GM06990 (cell line): Measurements from ENCODE around the gene LOX.

Experiments
- DNase-seq: peaks from one replicate; pipeline ENCODE4 v3.0.0-alpha.2; 2011; ENCODE audit not compliant: insufficient read length; ENCODE audit errors: extremely low read depth
- H3K27me3 ChIP-seq: replicated peaks from 2 replicates; pipeline ENCODE4 v1.6.0; 2011; ENCODE audit warnings: low read length; ENCODE audit not compliant: control insufficient read depth, insufficient read depth
- H3K36me3 ChIP-seq: 2 replicates; pipeline ENCODE4 v1.5.1; 2011; ENCODE audit warnings: low read length; ENCODE audit not compliant: control insufficient read depth, insufficient read depth
- H3K4me3 ChIP-seq: replicated peaks from 2 replicates; pipeline ENCODE4 v1.5.1; 2011; ENCODE audit warnings: low read depth, mild to moderate bottlenecking, control low read depth, low read length
- TF ChIP-seq, protein P1 (sequence below): IDR thresholded peaks from 2 replicates; pipeline ENCODE4 v1.5.1; 2011; ENCODE audit warnings: low read length, control low read depth, mild to moderate bottlenecking, inconsistent platforms; ENCODE audit not compliant: insufficient read depth, poor library complexity, severe bottlenecking

The LOX gene

DNA sequence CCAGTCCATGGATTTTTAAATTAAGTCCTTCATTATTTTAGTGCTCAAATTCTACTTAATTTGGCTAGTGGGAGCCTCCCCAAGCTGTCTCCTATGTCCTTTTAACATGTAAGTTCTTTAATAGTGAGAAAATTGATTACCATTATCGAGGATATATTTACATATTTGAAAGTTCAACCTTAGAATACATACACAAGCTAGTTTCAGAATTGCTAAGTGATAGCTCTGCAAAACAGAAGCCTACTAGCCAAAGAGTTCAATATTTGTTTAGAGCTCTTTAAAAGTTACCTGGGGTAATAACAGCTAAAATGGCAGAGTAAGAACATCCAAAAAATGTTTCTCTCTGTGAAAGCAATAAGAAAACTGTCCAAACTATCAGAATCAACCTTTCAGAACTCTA lies 48.2 kb downstream of the LOX start:
- Histone ChIP-seq H3K27me3 (no peaks in the 10 kb centered on the region), H3K4me3 (no peak overlapping the region), H3K36me3 (no peaks in the 10 kb centered on the region)
- no peak for DNase-seq
- TF ChIP-seq, protein P1, sequence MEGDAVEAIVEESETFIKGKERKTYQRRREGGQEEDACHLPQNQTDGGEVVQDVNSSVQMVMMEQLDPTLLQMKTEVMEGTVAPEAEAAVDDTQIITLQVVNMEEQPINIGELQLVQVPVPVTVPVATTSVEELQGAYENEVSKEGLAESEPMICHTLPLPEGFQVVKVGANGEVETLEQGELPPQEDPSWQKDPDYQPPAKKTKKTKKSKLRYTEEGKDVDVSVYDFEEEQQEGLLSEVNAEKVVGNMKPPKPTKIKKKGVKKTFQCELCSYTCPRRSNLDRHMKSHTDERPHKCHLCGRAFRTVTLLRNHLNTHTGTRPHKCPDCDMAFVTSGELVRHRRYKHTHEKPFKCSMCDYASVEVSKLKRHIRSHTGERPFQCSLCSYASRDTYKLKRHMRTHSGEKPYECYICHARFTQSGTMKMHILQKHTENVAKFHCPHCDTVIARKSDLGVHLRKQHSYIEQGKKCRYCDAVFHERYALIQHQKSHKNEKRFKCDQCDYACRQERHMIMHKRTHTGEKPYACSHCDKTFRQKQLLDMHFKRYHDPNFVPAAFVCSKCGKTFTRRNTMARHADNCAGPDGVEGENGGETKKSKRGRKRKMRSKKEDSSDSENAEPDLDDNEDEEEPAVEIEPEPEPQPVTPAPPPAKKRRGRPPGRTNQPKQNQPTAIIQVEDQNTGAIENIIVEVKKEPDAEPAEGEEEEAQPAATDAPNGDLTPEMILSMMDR, result no peak

DNA sequence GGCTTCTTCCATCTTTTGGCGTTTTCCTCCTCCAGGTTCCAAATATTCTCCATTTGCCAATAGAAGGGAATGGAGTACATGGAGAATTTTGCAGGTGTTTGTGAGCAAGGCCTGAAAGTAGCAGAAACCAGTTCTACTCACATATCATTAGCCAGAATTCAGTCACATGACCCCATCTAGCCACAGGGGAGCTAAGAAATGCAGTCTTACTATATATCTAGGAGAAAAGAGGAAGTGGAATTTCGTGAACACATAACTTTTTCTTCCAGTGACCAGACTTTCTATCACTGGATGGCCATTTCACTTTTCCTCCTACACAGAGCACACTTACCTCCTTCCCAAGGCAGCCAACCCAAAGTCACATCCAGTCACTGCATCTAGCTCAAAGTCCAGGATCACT lies 55.1 kb downstream of the LOX start:
- TF ChIP-seq, protein P1, result no peak
- H3K36me3 ChIP-seq, result no peaks in the 10 kb centered on the region
- no peak overlapping the region for H3K4me3 ChIP-seq
- no peak for DNase-seq
- H3K27me3 ChIP-seq, result no peaks in the 10 kb centered on the region

DNA sequence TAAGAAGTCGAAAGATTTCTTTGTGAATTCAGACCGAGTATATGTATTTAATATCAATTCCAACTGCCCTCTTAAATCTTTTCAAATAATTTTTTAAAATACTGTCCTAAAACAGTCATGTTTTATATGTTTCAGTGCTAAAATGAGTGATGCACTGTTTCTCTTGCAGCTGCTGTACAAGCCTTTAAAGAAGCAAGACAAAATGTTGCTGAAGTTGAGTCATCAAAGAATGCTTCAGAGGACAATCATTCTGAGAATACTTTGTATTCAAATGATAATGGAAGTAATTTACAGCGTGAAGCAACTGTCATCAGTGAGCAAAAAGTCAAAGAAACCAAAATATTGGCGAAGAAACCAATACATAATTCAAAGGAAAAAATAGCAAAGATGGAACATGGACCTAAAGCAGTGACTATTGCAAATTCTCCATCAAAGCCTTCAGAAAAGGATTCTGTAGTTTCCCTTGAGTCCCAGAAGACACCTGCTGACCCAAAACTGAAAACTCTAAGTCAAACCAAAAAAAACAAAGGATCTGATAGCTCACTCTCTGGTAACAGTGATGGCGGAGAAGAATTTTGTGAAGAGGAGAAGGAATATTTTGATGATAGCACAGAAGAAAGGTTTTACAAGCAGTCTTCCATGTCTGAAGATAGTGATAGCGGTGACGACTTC lies 58.0 kb downstream of the LOX start:
- no peaks in the 10 kb centered on the region for H3K27me3 ChIP-seq
- H3K36me3 ChIP-seq, result no peaks in the 10 kb centered on the region
- DNase-seq, result no peak
- TF ChIP-seq, protein P1, result no peak
- no peak overlapping the region for H3K4me3 ChIP-seq

DNA sequence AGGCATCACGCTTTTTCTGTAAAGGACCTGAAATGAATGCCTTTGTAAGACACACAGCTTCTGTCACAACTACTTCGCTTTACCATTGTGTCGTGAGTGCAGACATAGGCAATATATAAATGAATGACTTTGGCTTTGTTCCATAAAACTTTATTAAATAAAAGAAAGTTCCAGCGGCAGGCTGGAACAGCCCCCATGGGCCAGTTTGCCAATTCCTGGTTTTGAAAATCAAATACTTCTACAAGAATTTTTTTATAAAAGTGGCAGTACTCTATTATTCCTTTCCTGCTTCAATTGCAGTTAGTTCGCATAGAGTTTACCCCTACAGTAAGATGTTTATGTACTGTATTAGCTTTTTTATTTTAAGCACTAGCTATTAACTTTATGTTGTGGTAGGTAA lies 62.6 kb downstream of the LOX start:
- TF ChIP-seq, protein P1, result no peak
- Histone ChIP-seq H3K36me3 (no peaks in the 10 kb centered on the region), H3K4me3 (no peak overlapping the region), H3K27me3 (no peaks in the 10 kb centered on the region)
- no peak for DNase-seq

DNA sequence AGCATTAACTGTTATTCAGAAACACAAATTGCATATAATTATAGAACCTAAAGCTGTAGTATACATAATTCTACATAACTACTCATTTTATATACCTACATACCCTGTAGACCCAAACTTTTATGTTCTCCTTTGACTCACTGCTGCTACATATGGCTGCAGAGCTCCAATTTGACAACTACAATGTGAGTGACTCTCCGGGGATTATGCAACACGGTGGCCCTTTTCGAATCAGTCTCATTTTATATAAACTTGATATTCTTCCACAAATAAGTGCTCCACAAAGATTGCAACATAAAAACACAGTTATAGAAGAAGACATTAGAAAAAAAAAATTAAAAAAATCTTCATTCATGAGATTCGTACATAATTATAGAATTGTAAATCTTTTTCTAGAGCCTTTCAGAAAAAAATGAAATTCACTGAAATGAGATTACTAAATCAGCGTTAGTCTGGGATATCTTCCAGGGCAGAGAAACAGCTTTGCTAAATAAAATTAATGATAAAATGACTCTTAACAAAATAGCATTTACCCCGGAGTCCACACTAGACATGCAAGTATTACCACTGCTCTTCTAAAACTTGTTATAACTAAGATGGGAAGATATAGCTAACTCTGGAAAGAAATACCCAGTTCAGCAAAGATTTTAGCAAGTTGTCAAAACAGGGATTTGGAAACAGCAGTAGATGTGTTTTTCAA lies 63.7 kb downstream of the LOX start:
- no peak overlapping the region for H3K4me3 ChIP-seq
- no peak for DNase-seq
- no peaks in the 10 kb centered on the region for H3K36me3 ChIP-seq
- TF ChIP-seq, protein P1, result no peak
- H3K27me3 ChIP-seq, result no peaks in the 10 kb centered on the region
